Immature natural killer cell (primary cell): Measurements from ENCODE around the gene MRAP. TPM values are rescaled to one million over a fixed set of nuclear protein-coding genes. Genes with fewer than 3 reads are reported as not detected.

ENCODE experiments used
- DNase-seq, 3 donors: peaks; one replicate each; pipeline ENCODE4 v3.0.0; 2022; ENCODE audit warnings: mixed read lengths in 1 of 3
- H3K27ac Mint-ChIP-seq, 6 donors: one replicate each; pipeline ENCODE4 v1.8.0; 2020; ENCODE audit warnings: mixed read lengths in 6 of 6, mild to moderate bottlenecking in 5 of 6, inconsistent platforms in 4 of 6, moderate library complexity in 3 of 6
- H3K27me3 Mint-ChIP-seq, 3 donors: one replicate each; pipeline ENCODE4 v1.8.0; 2020 to 2021; ENCODE audit warnings: low read depth in 3 of 3, mild to moderate bottlenecking in 3 of 3, mixed read lengths in 3 of 3, moderate library complexity in 3 of 3, inconsistent platforms in 1 of 3
- H3K36me3 Mint-ChIP-seq, 3 donors: one replicate each; pipeline ENCODE4 v1.8.0; 2020; ENCODE audit warnings: mixed read lengths in 3 of 3, inconsistent platforms in 2 of 3, mild to moderate bottlenecking in 2 of 3
- H3K4me1 Mint-ChIP-seq, 2 donors: one replicate each; pipeline ENCODE4 v1.8.0; 2020; ENCODE audit warnings: inconsistent platforms in 2 of 2, mild to moderate bottlenecking in 2 of 2, mixed read lengths in 2 of 2, moderate library complexity in 1 of 2
- H3K4me3 Mint-ChIP-seq, 5 donors: one replicate each; pipeline ENCODE4 v1.8.0; 2020; ENCODE audit warnings: mild to moderate bottlenecking in 5 of 5, mixed read lengths in 5 of 5, inconsistent platforms in 3 of 5, moderate library complexity in 3 of 5
- H3K9me3 Mint-ChIP-seq, 6 donors: one replicate each; pipeline ENCODE4 v1.8.0; 2020; ENCODE audit warnings: mild to moderate bottlenecking in 6 of 6, mixed read lengths in 6 of 6, inconsistent platforms in 4 of 6, moderate library complexity in 3 of 6
- polyA plus RNA-seq, 3 donors: library from polyadenylated mRNA; unstranded; fragments of 300-500 nt; fragmentation: Illumina TruSeq; gene quantifications; one replicate each; pipeline ENCODE4 v1.2.3, GENCODE V29; 2021

Gene MRAP
- polyA plus RNA-seq, 3 donors from 2014 or later, result not detected

DNA sequence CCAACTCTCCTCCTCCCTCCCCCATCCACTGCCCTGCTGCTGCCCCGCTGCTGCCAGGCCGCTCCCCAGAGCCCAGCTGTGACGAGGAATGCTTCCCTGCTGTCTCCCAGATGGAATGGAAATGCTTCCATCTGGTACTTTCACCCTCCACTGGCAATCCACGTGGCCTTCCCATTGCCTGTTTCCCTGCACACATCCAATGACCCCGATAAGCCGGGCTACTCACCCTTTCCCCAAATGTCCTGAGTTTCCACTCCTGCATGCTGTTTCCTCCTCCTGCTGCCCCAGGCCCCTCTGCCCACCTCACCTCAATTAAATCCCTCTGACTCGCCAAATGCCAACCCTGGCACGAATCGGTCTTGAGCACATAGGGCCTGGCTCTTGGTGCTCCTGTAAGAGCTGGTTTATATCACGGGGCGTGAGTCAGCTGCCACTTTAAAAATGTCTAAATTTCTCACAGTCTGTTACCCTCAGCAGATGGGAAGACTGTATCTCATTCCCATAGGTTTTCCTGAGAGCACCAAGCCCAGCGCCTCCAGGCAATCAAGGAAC, 36.4 kb downstream of the MRAP start:
- Mint-ChIP-seq H3K36me3 (peaks cover 31 to 72% (median 41%) of the 10 kb centered on the region in 3 donors), H3K27ac (no peak overlapping the region)

DNA sequence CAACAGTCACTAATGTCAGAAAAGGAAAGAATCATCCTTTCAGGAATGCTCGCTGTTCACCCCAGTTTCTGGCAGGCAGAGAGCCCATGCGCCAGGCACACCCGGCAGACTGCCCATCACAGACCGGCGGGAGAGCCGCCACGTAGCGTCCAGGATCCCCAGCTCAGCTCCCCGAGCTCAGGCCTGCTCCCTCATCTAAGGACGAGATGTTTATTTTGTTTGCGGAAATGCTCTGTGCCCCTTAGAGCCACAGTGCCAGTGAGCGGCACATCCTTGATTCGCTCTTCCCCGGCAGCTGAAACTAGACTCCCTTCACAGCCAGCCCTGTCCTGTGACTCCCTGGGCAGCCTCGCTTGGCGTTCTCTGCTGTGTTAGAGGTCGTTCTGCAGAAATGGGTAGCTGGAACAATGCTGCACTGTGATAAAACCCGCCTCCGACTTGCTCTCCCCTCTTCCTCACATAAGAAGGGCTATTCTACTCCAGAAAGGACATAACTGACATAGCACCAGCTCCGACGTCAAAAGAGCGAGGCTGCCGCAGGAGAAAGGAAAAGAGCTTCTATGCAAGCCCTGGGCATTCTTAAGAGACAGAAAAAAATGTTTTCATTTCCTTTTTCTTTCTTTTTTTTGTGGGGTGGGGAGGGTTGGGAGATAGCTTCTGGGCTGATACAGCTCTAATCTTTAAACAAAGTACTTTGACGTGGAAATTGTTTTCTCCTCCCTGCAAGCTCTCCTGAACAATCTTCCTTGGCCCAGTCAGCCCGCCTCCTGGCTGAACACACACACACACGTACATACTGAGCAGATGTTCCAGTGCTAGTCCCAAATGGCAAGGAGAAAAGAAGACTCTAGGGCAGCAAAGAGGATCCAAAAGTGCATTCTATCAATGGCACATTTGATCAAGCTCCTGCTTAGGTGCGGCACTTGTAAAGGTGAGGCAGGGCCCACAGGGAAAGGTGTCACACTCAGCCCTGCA, 37.2 kb downstream of the MRAP start:
- Mint-ChIP-seq H3K4me3 (no peak overlapping the region), H3K4me1 (no peaks in the 10 kb centered on the region), H3K27ac (no peak overlapping the region), H3K36me3 (peaks cover 28 to 67% (median 46%) of the 10 kb centered on the region in 3 donors), H3K9me3 (no peaks in the 10 kb centered on the region), H3K27me3 (peaks cover 4 to 10% (median 7%) of the 10 kb centered on the region in 3 donors)
- DNase-seq, result no peak

More for the DNA sequence above, 36.4 kb downstream of the MRAP start:
- H3K4me3 Mint-ChIP-seq, result no peak overlapping the region
- H3K27me3 Mint-ChIP-seq, result peaks cover 4 to 10% (median 7%) of the 10 kb centered on the region in 3 donors
- DNase-seq, result no peak
- no peaks in the 10 kb centered on the region for H3K9me3 Mint-ChIP-seq
- H3K4me1 Mint-ChIP-seq, result no peaks in the 10 kb centered on the region

DNA sequence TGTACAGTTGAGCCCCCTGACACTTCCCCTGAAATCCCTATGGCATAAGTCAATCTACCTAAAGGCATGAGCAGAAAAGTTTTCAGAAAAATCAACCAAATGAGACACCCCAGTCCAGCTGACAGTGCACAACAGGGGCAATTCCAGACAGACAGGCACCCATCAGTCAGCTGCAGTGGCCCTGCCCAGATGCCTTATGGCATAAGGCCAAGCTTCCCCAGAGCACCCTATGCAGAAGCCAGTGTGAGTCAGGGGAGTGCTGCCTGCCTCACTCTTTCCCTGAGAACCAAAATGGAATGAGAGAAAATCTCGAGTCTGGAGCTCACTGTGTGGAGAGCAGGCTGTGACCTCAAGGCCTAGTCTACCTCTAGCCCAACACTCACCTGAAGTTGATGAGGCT, 38.1 kb downstream of the MRAP start:
- Mint-ChIP-seq H3K4me3 (no peak overlapping the region), H3K36me3 (peaks cover 36 to 69% (median 50%) of the 10 kb centered on the region in 3 donors), H3K9me3 (no peaks in the 10 kb centered on the region), H3K4me1 (no peaks in the 10 kb centered on the region), H3K27ac (peak overlapping the region in 1 of 6 donors; percentile 13), H3K27me3 (peaks cover 4 to 8% (median 7%) of the 10 kb centered on the region in 3 donors)
- no peak for DNase-seq

DNA sequence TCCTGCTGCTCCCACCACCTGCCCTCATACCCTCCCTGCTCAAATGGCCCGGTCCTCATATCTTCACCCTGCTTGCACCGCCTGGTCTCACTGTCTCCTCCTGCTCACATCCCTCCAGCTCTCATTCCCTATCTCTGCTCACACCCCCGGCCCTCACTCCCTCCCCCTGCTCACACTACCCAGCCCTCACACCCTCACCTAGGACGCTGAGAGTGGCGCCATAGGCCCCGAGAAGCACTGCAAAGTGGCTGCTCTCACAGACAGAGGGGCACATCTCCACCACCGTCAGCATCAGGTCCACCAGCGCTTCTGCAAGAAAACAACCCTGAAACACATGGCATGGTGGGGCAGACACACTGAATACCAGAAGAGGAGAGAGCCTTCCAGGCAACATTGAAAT, 38.6 kb downstream of the MRAP start:
- no peak for DNase-seq
- peaks cover 3 to 7% (median 3%) of the 10 kb centered on the region in 3 donors for H3K27me3 Mint-ChIP-seq
- H3K27ac Mint-ChIP-seq, result no peak overlapping the region
- H3K4me3 Mint-ChIP-seq, result no peak overlapping the region
- H3K36me3 Mint-ChIP-seq, result peaks cover 38 to 69% (median 49%) of the 10 kb centered on the region in 3 donors
- no peaks in the 10 kb centered on the region for H3K9me3 Mint-ChIP-seq
- H3K4me1 Mint-ChIP-seq, result no peaks in the 10 kb centered on the region

DNA sequence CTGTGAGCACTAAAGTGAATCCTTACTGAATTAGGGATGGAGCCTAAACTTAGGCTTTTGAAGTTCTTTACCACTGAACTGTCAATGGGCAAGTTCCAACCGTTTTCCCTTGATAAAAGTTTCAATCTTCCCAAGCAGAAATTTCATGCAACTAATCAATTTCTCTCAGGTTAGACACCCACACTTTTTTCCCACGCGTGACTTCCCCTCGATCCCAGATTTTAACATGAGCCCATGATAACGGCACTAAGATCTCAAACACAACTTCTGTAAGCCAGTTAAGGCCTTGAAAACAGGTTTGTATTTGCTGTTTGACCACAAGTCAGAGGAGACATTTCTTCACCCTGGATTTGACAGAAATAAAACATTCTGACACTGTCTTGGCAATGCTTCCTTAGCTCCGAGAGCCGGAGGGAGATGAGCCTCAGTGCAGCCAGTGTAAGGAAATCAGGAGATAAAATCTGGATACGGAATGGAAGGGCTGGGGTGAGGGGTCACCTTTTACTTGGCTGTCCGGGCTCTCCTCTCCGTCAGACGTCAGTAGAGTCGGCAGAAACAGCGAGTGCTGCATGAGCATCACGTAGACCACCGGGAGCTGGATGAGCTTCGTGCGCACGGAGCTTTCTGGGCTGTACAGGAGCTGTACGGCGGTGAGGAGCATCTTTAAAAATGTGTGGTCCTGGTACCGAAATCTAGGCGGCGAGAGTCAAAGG, 39.7 kb downstream of the MRAP start:
- H3K27me3 Mint-ChIP-seq, result no peaks in the 10 kb centered on the region
- DNase-seq, result no peak
- peaks cover 37 to 65% (median 45%) of the 10 kb centered on the region in 3 donors for H3K36me3 Mint-ChIP-seq
- no peak overlapping the region for H3K4me3 Mint-ChIP-seq
- H3K4me1 Mint-ChIP-seq, result no peaks in the 10 kb centered on the region
- peaks cover 0 to 2% (median 0%) of the 10 kb centered on the region in 6 donors for H3K9me3 Mint-ChIP-seq
- no peak overlapping the region for H3K27ac Mint-ChIP-seq

DNA sequence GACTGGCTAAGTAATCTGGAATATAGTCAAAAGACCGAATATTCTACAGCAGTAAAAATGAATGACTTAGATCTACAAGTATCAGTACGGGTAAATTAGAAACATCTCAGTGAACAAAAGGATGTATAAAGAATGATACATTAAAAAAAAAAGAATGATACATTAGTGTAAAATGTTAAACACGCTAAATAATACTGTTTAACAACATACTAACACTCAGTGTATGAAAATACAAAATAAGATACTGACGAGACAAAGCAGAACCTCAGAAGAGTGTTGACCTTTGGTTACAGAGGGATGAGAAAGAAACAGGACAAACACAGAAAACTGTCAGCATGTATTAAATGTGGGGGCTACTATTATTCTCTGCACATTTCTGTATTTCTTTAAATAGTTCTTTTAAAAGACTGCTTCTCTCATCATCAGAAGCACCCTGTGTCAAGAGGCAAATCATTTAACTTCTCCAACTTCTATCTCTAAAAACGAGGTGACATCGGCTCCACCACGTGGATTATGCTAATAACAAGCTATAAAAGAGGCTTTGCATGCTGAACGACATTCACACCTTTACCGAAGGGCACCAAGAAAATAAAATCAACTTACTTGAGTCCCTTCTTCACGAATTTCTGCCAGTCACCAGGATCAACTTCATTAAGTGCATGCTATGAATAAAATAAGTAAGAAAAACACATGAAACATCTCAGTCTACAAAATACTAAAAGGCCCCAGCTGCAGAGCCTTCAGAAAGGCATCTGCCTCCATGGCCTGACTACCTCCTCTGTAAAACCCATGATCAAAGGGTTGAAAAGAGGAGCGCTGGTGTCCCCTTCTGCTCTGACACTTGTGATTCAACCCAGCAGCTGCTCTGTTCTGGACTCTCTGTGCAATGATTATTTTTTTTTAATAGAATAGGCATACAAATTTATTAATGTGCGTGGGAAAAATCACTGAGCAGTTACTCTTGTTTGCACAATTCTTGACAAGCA, 42.5 kb downstream of the MRAP start:
- Mint-ChIP-seq H3K27ac (no peak overlapping the region), H3K4me3 (no peak overlapping the region), H3K27me3 (no peaks in the 10 kb centered on the region), H3K4me1 (no peaks in the 10 kb centered on the region), H3K9me3 (peaks cover 3 to 19% (median 8%) of the 10 kb centered on the region in 6 donors), H3K36me3 (peaks cover 50 to 74% (median 61%) of the 10 kb centered on the region in 3 donors)
- DNase-seq, result no peak

DNA sequence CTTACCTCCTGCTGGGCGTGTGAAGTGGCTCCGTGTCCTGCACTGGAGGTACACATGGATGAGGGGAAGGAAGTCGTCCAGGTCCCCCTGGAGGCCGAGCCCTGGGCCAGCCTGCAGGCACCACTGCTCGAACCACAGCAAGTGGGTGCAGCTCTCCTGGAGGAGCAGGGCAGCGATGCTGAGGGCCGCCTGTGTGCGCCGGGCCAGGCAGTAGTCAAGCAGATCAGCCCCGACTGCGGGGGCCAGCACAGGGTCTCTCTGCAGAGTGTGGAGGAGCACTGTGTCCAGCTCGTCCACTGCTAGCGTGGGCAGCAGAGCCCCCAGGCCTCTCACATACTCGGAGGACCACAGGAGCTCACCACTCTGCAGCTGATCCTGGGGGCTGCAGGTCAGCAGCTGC, 48.3 kb downstream of the MRAP start:
- no peaks in the 10 kb centered on the region for H3K27me3 Mint-ChIP-seq
- no peak overlapping the region for H3K27ac Mint-ChIP-seq
- no peak for DNase-seq
- H3K4me1 Mint-ChIP-seq, result peaks cover 0 to 14% of the 10 kb centered on the region in 2 donors
- H3K9me3 Mint-ChIP-seq, result peaks cover 3 to 19% (median 8%) of the 10 kb centered on the region in 6 donors
- peaks cover 49 to 71% (median 56%) of the 10 kb centered on the region in 3 donors for H3K36me3 Mint-ChIP-seq
- no peak overlapping the region for H3K4me3 Mint-ChIP-seq

DNA sequence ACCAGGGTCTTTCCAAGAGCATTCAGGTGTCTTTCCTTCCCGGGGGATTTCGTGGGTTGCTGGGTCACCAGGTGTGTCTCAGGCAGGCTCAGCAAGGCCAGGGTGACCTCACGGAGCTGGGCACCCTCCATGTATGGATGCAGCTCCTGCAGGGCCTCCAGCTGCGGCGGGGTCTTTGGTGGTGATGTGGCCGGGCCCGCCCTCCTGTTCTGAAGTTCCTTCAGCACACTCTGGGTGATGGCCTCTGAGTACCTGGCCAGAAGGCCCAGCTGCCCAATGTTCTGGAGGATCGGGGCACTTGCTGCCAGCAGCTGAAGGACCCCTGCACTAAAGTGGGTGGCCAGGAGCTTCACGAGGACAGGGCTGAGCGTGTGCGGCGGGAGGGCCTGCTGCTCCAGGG, 48.7 kb downstream of the MRAP start:
- Mint-ChIP-seq H3K27ac (no peak overlapping the region), H3K9me3 (peaks cover 3 to 19% (median 8%) of the 10 kb centered on the region in 6 donors), H3K36me3 (peaks cover 53 to 74% (median 59%) of the 10 kb centered on the region in 3 donors), H3K4me3 (no peak overlapping the region), H3K27me3 (peaks cover 0 to 2% (median 0%) of the 10 kb centered on the region in 3 donors), H3K4me1 (peaks cover 0 to 14% of the 10 kb centered on the region in 2 donors)
- DNase-seq, result no peak

DNA sequence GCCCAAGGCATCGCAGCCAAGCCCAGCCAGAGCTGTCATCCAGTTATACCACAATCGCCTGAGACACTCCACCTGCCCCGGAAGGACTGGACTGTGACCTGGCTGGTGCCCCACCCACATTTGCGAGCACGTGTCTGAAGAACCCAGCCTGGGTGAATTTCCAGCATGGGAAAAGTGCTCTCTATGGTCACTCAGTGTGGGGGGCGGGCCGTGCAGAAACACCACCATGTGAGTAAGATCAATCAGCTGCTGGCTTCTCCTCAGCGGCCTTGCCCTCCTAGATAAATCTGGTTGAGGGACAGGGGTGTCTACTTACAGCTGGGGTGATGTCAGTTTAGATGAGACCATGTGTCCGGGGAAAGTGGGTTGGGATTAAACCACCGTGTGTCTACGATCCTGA, 49.3 kb downstream of the MRAP start:
- Mint-ChIP-seq H3K4me1 (peaks cover 0 to 14% of the 10 kb centered on the region in 2 donors), H3K36me3 (peaks cover 49 to 74% (median 57%) of the 10 kb centered on the region in 3 donors), H3K27me3 (peaks cover 0 to 2% (median 0%) of the 10 kb centered on the region in 3 donors), H3K27ac (no peak overlapping the region), H3K4me3 (no peak overlapping the region), H3K9me3 (peaks cover 3 to 19% (median 8%) of the 10 kb centered on the region in 6 donors)
- DNase-seq, result no peak

DNA sequence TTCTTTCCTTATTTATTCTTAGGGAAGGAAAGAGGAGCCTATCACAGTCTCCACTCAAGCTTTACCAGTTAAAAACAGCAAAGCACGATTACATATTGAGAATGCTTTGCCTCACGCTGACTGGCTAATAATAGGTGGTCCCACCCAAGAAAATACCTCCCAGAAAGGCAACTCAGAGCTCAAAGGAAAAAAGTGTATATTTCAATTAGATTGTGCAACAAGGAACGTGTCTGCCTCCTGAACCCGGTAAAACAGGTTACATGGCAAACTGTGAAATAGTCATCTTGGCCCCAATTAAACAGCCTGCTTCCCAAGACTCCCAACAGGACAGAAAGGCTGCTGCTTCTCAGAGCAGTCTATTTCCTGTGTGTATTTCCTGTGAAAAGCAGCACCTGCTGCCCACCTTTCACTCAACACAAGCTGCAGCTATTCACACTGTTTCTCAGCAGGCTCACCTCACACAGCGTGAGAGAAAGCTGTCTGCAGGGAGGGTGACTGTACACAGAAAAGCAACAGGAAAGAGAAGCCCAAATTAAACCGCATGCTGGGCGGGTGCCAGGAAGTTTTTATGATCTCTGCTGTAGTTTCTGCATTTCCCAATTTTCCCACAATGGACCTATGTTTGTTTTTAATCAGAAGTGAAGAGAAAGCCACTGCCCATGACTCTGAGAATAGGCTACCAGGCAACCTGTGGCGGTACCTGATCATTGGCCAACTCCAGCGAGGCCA, 50.1 kb downstream of the MRAP start:
- H3K4me1 Mint-ChIP-seq, result peaks cover 0 to 14% of the 10 kb centered on the region in 2 donors
- no peak for DNase-seq
- peaks cover 41 to 74% (median 53%) of the 10 kb centered on the region in 3 donors for H3K36me3 Mint-ChIP-seq
- H3K4me3 Mint-ChIP-seq, result no peak overlapping the region
- peaks cover 3 to 13% (median 8%) of the 10 kb centered on the region in 6 donors for H3K9me3 Mint-ChIP-seq
- peak overlapping the region in 3 of 6 donors; percentile 9 to 45 (median 36) for H3K27ac Mint-ChIP-seq
- H3K27me3 Mint-ChIP-seq, result peaks cover 0 to 2% (median 0%) of the 10 kb centered on the region in 3 donors

DNA sequence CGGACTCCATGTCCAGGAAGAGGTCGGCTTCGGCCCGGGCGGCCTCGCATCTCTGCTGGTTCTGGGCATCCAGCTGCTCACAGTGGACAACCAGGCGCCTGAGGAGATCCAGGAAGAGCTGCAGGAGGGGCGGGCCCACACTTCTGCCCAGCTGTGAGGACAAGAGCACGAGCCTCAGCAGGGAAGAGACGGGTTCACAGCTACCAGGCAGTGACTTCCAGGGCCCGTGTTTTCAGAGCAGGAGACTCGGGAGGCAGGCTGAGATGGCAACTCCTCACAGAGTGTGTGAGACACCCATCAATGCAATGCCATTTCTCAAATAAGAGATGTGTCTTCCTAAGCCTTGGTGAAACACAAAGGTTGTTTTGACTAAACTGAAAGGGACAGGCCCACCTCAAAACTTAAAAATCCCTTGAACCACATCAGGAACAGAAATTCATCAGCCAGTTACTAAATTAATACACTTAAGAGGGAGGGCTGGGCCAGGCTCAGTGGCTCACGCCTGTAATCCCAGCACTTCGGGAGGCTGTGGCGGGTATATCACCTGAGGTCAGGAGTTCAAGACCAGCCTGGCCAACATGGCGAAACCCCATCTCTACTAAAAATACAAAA, 50.8 kb downstream of the MRAP start:
- H3K4me3 Mint-ChIP-seq, result no peak overlapping the region
- H3K27me3 Mint-ChIP-seq, result peaks cover 0 to 2% (median 0%) of the 10 kb centered on the region in 3 donors
- H3K4me1 Mint-ChIP-seq, result peaks cover 0 to 14% of the 10 kb centered on the region in 2 donors
- no peak for DNase-seq
- peaks cover 3 to 6% (median 6%) of the 10 kb centered on the region in 6 donors for H3K9me3 Mint-ChIP-seq
- peaks cover 35 to 74% (median 51%) of the 10 kb centered on the region in 3 donors for H3K36me3 Mint-ChIP-seq
- H3K27ac Mint-ChIP-seq, result peak overlapping the region in 1 of 6 donors; percentile 45
